Measurements from ENCODE around the gene TRIM28. TPM values are rescaled to one million over a fixed set of nuclear protein-coding genes. Genes with fewer than 3 reads are reported as not detected.

TRIM28 gene
- total and polyA plus RNA-seq, 7 donors: 84.8 to 236 (median 201) TPM

GRCh38 chr19:58552655-58553054 is 8.8 kb downstream of the TRIM28 start:
- peaks cover 0 to 45% (median 39%) of the 10 kb centered on the region in 4 donors for H3K4me1 ChIP-seq
- TF ChIP-seq CTCF (IDR thresholded peaks at IDR 0.05) (no peak), EP300 (IDR thresholded peaks at IDR 0.05) (no peak), POLR2A (IDR thresholded peaks at IDR 0.05) (no peak), POLR2AphosphoS5 (IDR thresholded peaks at IDR 0.05) (no peak)
- H3K27ac ChIP-seq: peak overlapping the region in 1 of 4 donors; percentile 3
- DNase-seq: no peak
- H3K4me3 ChIP-seq: no peak overlapping the region
- 87 to 94% methylated on average over 2 of the region's 2 CpGs for WGBS, 2 donors
- H3K27me3 ChIP-seq: no peaks in the 10 kb centered on the region
- peaks cover 55 to 73% (median 62%) of the 10 kb centered on the region in 4 donors for H3K36me3 ChIP-seq
- H3K9me3 ChIP-seq: no peaks in the 10 kb centered on the region
- intact Hi-C loops (cut with DNase I): no loop called here

DNA sequence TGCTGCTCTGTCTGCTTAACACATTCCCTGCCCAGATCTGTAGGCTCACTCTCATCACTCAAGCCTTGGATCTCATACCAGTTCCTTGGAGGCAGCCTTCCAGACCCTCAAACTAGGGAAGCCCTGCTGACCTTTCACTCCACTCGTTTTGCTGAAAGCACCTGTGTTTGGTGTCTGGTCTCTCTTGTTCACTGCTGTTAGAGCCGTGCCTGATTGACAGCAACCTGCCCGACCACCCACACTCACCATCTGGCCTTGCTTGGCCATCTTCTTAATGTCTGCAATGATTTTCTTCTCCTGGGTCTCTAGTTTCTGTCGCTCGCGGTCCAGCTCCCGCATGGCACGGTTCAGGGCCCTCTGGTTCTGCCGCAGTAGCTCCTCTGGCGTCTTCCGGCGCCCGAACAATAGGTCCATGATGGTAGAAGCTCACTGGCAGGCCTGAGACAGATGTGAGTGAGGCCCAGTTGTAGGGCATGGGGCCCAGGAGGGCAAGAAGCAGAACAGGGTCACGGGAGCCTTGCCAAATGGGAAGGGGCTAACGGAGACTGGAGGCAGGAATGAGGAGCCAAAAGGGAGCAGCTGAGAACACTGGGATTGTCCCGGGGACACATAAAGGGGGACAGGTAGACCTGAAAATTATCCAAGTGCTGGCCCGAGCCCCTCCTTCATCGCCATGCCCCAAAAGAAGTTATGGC is 10.1 kb downstream of the TRIM28 start:
- peak overlapping the region; percentile 44 to 86 (median 77) for H3K4me3 ChIP-seq
- no peaks in the 10 kb centered on the region for H3K9me3 ChIP-seq
- peaks cover 0 to 48% (median 39%) of the 10 kb centered on the region in 4 donors for H3K4me1 ChIP-seq
- 40 to 44% methylated on average over 18 of the region's 18 CpGs for WGBS, 2 donors
- peak overlapping the region; percentile 99 to 100 (median 100) for H3K27ac ChIP-seq
- intact Hi-C loops (cut with DNase I): loop anchor here (2.0 kb wide), 1 partner anchor 35 kb away; the partner anchor contains the start of gene ZBTB45
- TF ChIP-seq CTCF (IDR thresholded peaks at IDR 0.05) (no peak), POLR2AphosphoS5 (IDR thresholded peaks at IDR 0.05) (no peak), POLR2A (IDR thresholded peaks at IDR 0.05) (no peak), EP300 (IDR thresholded peaks at IDR 0.05) (no peak)
- peaks cover 45 to 60% (median 49%) of the 10 kb centered on the region in 4 donors for H3K36me3 ChIP-seq
- peak; percentile 69 for DNase-seq
- no peaks in the 10 kb centered on the region for H3K27me3 ChIP-seq

GRCh38 chr19:58554494-58555368 is 10.9 kb downstream of the TRIM28 start, which contains the start of gene CHMP2A:
Gene CHMP2A (minus strand): TSS chr19:58555105. CDS start chr19:58554212, 893 bp downstream.
- Histone ChIP-seq H3K4me3 (peak within 1 kb of the TSS; percentile 44 to 86 (median 77)), H3K27me3 (no peaks in the 10 kb centered on the region), H3K4me1 (peaks cover 0 to 54% (median 40%) of the 10 kb centered on the region in 4 donors), H3K27ac (peak within 1 kb of the TSS; percentile 99 to 100 (median 100)), H3K9me3 (no peaks in the 10 kb centered on the region), H3K36me3 (peaks cover 37 to 52% (median 41%) of the 10 kb centered on the region in 4 donors)
- 0 to 1% methylated on average over 69 of the region's 69 CpGs for WGBS, 2 donors
- peak; percentile 100 for DNase-seq
- TF ChIP-seq POLR2AphosphoS5 (IDR thresholded peaks at IDR 0.05) (peak; percentile 81 to 95 (median 91)), CTCF (IDR thresholded peaks at IDR 0.05) (no peak), POLR2A (IDR thresholded peaks at IDR 0.05) (peak; percentile 67 to 81), EP300 (IDR thresholded peaks at IDR 0.05) (peak in 1 of 4 donors; percentile 52)
- intact Hi-C loops (cut with DNase I): loop anchor here (1.0 to 2.0 kb wide), 2 partner anchors 10 to 36 kb away; partner anchors contain the start of genes TRIM28 and ZBTB45

- DNase-seq: peak; percentile 66
- peak overlapping the region; percentile 99 to 100 (median 100) for H3K27ac ChIP-seq
- peaks cover 30 to 45% (median 34%) of the 10 kb centered on the region in 4 donors for H3K36me3 ChIP-seq
- WGBS, 2 donors: 45 to 53% methylated on average over 4 of the region's 4 CpGs
- no peaks in the 10 kb centered on the region for H3K27me3 ChIP-seq
- H3K4me1 ChIP-seq: peaks cover 0 to 57% (median 46%) of the 10 kb centered on the region in 4 donors
- intact Hi-C loops (cut with DNase I): loop anchor here (1.0 to 2.0 kb wide), 2 partner anchors 11 to 37 kb away; partner anchors contain the start of genes TRIM28 and ZBTB45
- no peak for TF ChIP-seq CTCF (IDR thresholded peaks at IDR 0.05)
- no peak for TF ChIP-seq POLR2AphosphoS5 (IDR thresholded peaks at IDR 0.05)
- no peak for TF ChIP-seq POLR2A (IDR thresholded peaks at IDR 0.05)
- TF ChIP-seq EP300 (IDR thresholded peaks at IDR 0.05): no peak
- H3K9me3 ChIP-seq: no peaks in the 10 kb centered on the region
- H3K4me3 ChIP-seq: peak overlapping the region; percentile 44 to 86 (median 77)
Measured at GRCh38 chr19:58555369-58555885, 11.6 kb downstream of the TRIM28 start.
